IPS-20b (cell line): ENCODE data around the gene TBC1D4.
"Not testable (repeated sequence)": the region's sequence is repeated elsewhere in the genome, so short reads cannot be mapped to it uniquely, and the experiment has no call there.

ENCODE experiments used
- H3K27ac ChIP-seq: one replicate; pipeline ENCODE4 v1.5.1; 2013; ENCODE audit warnings: low read length
- H3K27me3 ChIP-seq: 2 replicates; pipeline ENCODE4 v1.6.1; 2013; ENCODE audit warnings: mild to moderate bottlenecking, low read length, inconsistent platforms; ENCODE audit not compliant: insufficient read depth
- H3K36me3 ChIP-seq: 2 replicates; pipeline ENCODE4 v1.6.1; 2013; ENCODE audit warnings: low read depth, mild to moderate bottlenecking, inconsistent platforms, low read length, moderate library complexity; ENCODE audit not compliant: insufficient read depth
- H3K4me1 ChIP-seq: 2 replicates; pipeline ENCODE4 v1.6.1; 2013; ENCODE audit warnings: mild to moderate bottlenecking, control low read depth, inconsistent platforms, low read length, moderate library complexity; ENCODE audit not compliant: insufficient read depth
- H3K4me3 ChIP-seq: 2 replicates; pipeline ENCODE4 v1.5.1; 2013; ENCODE audit warnings: mild to moderate bottlenecking, low read length, inconsistent platforms
- H3K9ac ChIP-seq: 2 replicates; pipeline ENCODE4 v1.6.1; 2013; ENCODE audit warnings: low read depth, mild to moderate bottlenecking, inconsistent platforms, low read length, moderate library complexity
- H3K9me3 ChIP-seq: 2 replicates; pipeline ENCODE4 v1.6.1; 2013; ENCODE audit warnings: mild to moderate bottlenecking, low read depth, low read length, inconsistent platforms; ENCODE audit not compliant: insufficient read depth

TBC1D4 gene

GRCh38 chr13:75445717-75446499 lies 36.1 kb downstream of the TBC1D4 start:
- Histone ChIP-seq H3K27me3 (no peaks in the 10 kb centered on the region), H3K9me3 (peaks cover 6% of the 10 kb centered on the region; the same call in 1 of the 2 replicates), H3K4me1 (peaks cover 4% of the 10 kb centered on the region; the same call in 1 of the 2 replicates), H3K27ac (no peak overlapping the region), H3K4me3 (no peak overlapping the region), H3K36me3 (no peaks in the 10 kb centered on the region), H3K9ac (no peak overlapping the region)

- no peaks in the 10 kb centered on the region for H3K36me3 ChIP-seq
- H3K4me1 ChIP-seq: 0 out of 2 replicates have a peak, but pooled peaks cover 2% of the 10 kb centered on the region
- no peak overlapping the region for H3K4me3 ChIP-seq
- H3K27me3 ChIP-seq: no peaks in the 10 kb centered on the region
- no peak overlapping the region for H3K9ac ChIP-seq
- no peak overlapping the region for H3K27ac ChIP-seq
- peaks cover 6% of the 10 kb centered on the region; the same call in 1 of the 2 replicates for H3K9me3 ChIP-seq
These were observed 38.0 kb downstream of the TBC1D4 start for GRCh38 chr13:75444016-75444415.

- no peaks in the 10 kb centered on the region for H3K36me3 ChIP-seq
- H3K4me1 ChIP-seq: peaks cover 2% of the 10 kb centered on the region; the same call in 1 of the 2 replicates
- H3K9me3 ChIP-seq: peaks cover 6% of the 10 kb centered on the region; the same call in 1 of the 2 replicates
- H3K27me3 ChIP-seq: no peaks in the 10 kb centered on the region
- no peak overlapping the region for H3K27ac ChIP-seq
- H3K9ac ChIP-seq: no peak overlapping the region
- H3K4me3 ChIP-seq: no peak overlapping the region
These were observed 38.5 kb downstream of the TBC1D4 start for GRCh38 chr13:75443356-75443958.

GRCh38 chr13:75442736-75443234 lies 39.2 kb downstream of the TBC1D4 start:
- Histone ChIP-seq H3K4me3 (no peak overlapping the region), H3K27ac (no peak overlapping the region), H3K4me1 (peaks cover 7% of the 10 kb centered on the region; the same call in 1 of the 2 replicates), H3K9me3 (no peaks in the 10 kb centered on the region), H3K36me3 (no peaks in the 10 kb centered on the region), H3K27me3 (no peaks in the 10 kb centered on the region), H3K9ac (no peak overlapping the region)

DNA sequence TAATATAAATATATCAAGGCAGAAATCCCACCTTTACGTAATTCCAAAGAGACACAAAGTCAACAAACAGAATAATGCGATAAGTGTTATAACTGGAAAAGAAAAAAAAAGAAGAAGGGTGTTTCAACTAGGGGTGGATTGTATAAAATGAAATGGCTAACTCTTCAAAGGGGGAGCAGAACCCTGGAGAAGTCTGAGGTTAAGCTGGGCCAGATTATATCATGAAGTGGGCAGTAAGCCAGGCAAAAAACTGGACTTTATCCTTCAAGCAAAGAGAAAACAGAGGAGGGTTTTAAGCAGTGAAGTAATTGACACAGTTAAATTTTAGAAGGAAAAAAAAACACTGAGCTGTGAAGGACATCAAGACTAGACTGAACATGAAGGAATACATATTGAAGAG lies 41.9 kb downstream of the TBC1D4 start:
- Histone ChIP-seq H3K4me1 (peaks cover 7% of the 10 kb centered on the region; the same call in 1 of the 2 replicates), H3K27ac (no peak overlapping the region), H3K4me3 (no peak overlapping the region), H3K9ac (no peak overlapping the region), H3K27me3 (no peaks in the 10 kb centered on the region), H3K9me3 (no peaks in the 10 kb centered on the region), H3K36me3 (no peaks in the 10 kb centered on the region)

- no peak overlapping the region for H3K4me3 ChIP-seq
These were observed 44.2 kb downstream of the TBC1D4 start for GRCh38 chr13:75437582-75438318.

GRCh38 chr13:75434126-75434525 lies 47.8 kb downstream of the TBC1D4 start:
- H3K4me3 ChIP-seq, H3K9me3 ChIP-seq, H3K27ac ChIP-seq, H3K36me3 ChIP-seq, H3K27me3 ChIP-seq, H3K9ac ChIP-seq, H3K4me1 ChIP-seq: not testable (repeated sequence)

More at GRCh38 chr13:75437582-75438318, 44.2 kb downstream of the TBC1D4 start:
- Histone ChIP-seq H3K9ac (no peak overlapping the region), H3K27ac (no peak overlapping the region), H3K27me3 (no peaks in the 10 kb centered on the region), H3K36me3 (no peaks in the 10 kb centered on the region), H3K4me1 (peaks cover 4% of the 10 kb centered on the region; the same call in 1 of the 2 replicates), H3K9me3 (no peaks in the 10 kb centered on the region)

DNA sequence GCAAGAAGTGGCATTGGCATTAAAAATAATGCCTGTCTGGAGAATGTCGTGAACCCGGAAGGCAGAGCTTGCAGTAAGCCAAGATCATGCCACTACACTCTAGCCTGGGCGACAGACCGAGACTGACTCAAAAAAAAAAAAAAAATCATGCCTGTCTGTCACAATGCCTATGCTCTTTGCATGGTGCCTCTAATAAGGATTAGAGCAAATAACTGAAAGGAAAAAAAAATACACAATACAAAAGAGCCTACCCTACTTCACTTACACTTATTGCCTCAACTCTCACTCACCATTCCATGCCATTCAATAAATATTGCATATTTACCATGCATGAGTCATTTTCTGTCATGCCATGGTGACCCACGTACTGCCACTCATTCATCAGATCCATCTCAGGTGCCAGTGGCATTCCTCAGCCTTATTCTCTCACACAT lies 49.1 kb downstream of the TBC1D4 start:
- peaks cover under 1% of the 10 kb centered on the region; the same call in 1 of the 2 replicates for H3K4me1 ChIP-seq
- no peaks in the 10 kb centered on the region for H3K9me3 ChIP-seq
- no peak overlapping the region for H3K9ac ChIP-seq
- H3K36me3 ChIP-seq: no peaks in the 10 kb centered on the region
- H3K27me3 ChIP-seq: no peaks in the 10 kb centered on the region
- H3K27ac ChIP-seq: no peak overlapping the region
- H3K4me3 ChIP-seq: no peak overlapping the region

DNA sequence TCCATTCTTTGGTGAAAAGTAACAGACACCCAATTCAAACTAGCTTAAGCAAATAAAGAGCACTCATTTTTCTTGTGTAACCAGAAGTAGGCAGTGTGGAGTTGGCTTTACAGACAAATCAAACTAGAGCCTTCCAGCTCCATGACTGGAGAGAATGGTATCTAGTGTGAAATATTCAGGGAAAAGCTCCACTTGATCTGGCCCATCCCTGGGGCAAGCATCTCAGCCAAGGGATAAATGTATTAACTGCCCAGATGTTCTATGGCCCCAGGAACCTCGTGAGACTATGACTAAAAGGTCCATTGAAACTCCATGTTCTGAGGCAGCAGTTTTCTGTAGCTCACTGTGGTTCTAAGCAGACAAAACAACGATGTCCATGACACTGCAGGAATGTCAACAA lies 49.9 kb downstream of the TBC1D4 start:
- no peaks in the 10 kb centered on the region for H3K27me3 ChIP-seq
- H3K4me1 ChIP-seq: no peaks in the 10 kb centered on the region
- no peak overlapping the region for H3K27ac ChIP-seq
- no peaks in the 10 kb centered on the region for H3K36me3 ChIP-seq
- H3K9me3 ChIP-seq: no peaks in the 10 kb centered on the region
- no peak overlapping the region for H3K9ac ChIP-seq
- no peak overlapping the region for H3K4me3 ChIP-seq

GRCh38 chr13:75430436-75431209 lies 51.3 kb downstream of the TBC1D4 start:
- Histone ChIP-seq H3K36me3 (no peaks in the 10 kb centered on the region), H3K9me3 (no peaks in the 10 kb centered on the region), H3K27me3 (no peaks in the 10 kb centered on the region), H3K4me1 (no peaks in the 10 kb centered on the region), H3K27ac (no peak overlapping the region), H3K9ac (no peak overlapping the region), H3K4me3 (no peak overlapping the region)

DNA sequence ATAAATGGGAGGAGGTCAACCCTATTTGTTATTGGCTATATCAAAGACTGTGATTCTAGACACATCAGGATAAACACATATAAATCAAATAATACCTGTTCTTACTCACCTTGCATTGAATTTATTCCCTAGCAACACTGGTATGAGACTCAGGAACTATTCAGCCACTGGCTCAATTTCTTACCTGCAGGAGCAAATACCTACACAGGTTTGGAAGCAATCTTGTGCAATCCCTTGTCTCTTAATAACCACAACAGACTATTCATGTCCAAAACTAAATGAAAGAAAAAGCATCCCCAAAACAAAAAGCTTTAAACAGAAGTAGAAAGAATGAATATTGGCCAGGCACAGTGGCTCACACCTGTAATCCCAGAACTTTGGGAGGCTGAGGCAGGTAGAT lies 55.5 kb downstream of the TBC1D4 start:
- H3K27me3 ChIP-seq: no peaks in the 10 kb centered on the region
- H3K27ac ChIP-seq: no peak overlapping the region
- H3K36me3 ChIP-seq: no peaks in the 10 kb centered on the region

More for the DNA sequence above, 55.5 kb downstream of the TBC1D4 start:
- Histone ChIP-seq H3K9ac (no peak overlapping the region), H3K4me1 (no peaks in the 10 kb centered on the region), H3K4me3 (no peak overlapping the region), H3K9me3 (no peaks in the 10 kb centered on the region)
